GM21717 (cell line): ENCODE results near the gene JARID2.

Source experiments
- ATAC-seq: cut with Tn5 transposase; IDR thresholded peaks from one replicate; pipeline ENCODE4 v1.9.1; 2021; ENCODE audit warnings: mild to moderate bottlenecking, moderate library complexity; ENCODE audit not compliant: unreplicated experiment

The JARID2 gene

DNA sequence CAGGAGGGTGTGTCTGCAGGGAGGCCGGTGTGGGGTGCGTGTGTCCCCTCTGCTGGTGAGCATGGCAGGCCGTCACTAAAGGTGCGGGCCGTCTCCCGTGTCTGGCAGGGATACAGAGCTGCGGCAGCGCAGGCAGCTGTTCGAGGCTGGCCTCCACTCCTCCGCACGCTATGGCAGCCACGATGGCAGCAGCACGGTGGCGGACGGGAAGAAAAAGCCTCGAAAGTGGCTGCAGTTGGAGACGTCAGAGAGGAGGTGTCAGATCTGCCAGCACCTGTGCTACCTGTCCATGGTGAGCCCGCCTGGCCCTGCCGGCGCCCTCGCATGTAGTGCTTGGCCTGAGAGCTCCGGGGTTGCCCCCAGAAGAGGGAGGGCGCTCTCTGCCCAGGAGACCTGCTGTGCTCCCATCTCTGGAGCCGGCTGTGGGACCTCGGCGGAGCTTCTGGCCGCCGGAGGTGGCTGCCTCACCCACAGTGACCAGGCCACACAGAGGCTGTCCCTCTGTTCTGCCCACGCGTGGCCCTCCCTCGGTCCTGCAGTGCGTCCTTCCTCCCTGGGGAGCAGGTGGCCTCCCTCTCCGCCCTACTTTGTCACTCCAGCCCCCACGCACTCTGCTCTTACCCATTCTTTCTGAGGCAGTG lies 267.4 kb downstream of the JARID2 start:
- ATAC-seq: no peak

DNA sequence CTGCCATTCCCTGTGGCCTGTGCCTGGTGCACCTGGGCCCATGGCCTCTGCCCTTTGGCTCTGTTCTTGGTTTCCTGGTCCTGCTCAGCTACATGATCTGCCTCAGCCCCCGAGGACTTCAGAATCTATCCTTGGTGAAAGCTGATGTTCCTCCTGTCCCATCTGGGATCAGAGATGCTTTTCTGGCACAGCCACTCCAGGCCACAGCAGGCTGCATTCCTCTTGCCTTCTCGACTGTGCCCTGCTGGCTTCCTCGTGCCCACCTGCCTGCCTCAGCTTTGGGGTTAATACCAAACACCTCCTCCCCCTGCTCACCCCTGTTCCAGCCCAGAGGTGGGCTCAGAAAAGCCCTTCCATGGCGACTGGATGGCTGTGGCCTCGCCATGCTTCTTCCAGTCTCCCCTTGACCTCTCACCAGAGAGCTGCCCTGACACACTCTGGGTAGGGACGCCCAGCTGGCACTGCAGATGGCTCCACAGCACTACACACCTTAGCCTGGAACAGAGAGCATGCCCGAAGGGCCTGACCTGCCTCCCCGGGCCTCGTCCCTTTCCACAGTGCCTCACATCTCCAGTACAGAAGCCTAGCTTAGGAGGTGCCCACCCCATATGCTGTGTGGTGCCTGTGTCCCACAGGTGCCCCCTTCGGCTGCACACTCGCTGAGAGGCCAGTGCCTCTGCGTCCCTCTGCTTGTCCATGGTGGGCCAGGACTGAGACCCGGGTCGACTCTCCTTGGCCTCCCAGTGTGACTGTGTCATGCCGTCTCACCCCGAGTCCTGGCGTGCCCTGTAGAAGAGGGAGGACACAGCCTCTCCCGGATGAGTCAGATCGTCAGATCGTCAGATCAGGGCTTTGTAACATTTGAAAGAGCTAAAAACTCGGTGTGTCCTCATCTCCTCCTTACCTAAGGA lies 268.2 kb downstream of the JARID2 start:
- ATAC-seq: no peak

DNA sequence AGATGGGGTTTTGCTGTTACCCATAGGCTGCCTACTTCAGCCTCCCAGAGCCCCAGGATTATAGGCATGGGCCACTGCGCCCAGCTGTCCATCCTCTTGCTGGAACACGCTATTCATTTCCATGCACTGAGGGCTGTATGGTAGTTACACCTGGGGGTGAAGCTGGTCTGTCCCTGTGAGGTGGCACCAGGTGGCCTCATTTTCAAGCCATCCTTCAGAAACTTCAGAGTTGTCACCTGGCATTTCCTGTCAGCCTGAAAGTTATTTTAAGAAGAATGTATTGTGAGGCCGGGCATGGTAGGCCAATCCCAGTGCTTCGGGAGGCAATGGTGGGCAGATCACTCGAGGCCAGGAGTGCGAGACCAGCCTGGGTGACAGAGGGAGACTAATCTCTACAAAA lies 269.4 kb downstream of the JARID2 start:
- no peak for ATAC-seq

DNA sequence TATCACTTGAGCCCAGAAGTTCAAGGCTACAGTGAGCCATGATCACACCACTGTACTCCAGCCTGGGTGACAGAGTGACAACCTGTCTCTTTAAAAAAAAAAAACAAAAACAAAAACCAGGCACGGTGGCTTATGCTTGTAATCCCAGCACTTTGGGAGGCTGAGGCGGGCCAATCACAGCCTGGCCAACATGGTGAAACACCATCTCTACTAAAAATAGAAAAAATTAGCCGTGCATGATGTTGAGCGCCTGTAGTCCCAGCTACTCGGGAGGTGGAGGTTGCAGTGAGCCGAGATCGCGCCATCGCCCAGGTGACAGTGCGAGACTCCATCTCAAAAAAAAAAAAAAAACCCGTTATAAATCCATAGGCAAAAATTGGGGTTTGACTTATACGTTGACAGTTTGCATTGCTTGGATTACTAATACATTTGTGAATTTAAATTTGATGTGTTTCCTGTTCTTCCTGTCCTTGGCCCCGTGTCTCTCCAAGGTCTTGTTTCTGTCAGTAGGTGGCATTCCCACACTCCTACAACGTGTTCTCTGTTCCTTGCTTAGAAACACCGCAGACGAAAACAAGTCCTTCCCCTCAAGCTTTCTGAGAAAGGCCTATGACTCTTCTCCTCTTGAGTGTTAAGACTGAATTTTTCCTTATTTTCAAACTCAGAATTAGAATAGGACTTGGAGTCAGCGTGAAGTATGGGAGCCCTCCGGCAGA lies 269.9 kb downstream of the JARID2 start:
- no peak for ATAC-seq

DNA sequence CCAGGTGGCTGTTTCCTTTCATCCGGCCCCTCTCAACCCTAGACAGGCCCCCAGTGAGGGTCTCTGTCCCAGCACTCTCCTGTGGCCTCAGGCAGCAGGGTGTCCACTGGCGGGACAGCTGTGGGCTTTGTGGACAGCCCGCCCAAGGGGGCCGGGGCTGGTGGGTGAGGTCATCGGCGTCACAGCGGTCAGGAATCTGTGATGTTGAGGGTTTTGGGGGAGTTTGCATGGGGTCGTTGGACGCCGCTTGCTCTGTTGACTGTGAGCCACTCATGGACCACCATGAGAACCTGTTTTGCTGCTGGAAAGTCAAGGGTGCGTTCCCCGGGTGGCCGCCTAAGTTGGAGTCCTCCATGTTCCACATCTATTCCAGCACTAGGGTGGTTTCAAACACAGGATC lies 270.5 kb downstream of the JARID2 start:
- no peak for ATAC-seq

DNA sequence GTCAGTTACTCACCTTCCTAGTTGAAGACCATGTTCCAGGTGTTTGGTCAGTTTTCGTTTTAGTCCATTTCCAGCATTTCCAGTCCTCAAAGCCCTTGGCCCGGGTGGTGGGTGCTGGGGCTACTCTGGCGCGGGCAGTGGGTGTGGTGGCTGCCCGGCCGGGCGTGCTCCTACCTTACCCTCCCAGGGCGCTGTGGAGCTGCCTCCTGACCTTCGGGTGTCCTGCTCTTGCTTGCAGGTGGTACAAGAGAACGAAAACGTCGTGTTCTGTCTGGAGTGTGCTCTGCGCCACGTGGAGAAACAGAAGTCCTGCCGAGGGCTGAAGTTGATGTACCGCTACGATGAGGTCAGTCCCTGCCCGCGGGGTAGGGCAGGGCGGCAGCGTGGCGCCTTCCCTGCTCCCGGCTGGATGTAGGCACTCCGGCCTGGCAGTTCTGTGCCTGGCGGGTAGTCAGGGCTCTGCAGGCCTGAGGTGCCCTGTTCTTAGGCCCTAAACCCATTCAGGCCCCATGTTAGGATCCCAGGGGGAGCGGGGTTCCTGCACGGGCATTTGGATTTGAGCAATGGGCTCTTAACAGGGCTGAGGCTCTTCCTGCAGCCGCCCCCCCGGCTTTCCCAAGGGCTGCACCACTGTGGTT lies 271.2 kb downstream of the JARID2 start:
- ATAC-seq: no peak

DNA sequence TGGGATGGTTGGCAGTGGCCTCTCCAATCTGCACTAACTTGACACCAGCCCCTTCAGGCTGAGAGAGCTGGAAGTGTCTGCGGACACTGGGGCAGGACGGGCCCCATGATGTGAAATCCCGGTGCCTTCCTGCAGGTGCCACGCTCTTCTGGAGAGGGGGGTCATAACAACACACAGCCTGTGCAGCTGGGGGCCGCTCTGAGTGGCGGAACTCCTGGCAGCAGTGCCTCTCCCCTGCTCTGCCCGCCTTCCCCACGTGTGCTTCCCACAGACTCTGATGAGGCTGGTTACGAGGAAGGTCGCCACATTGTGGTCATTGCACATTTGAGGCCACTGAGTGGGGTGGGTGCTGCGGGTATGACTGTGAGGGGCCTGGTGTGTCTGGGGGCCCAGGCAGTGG lies 271.7 kb downstream of the JARID2 start:
- ATAC-seq: no peak

DNA sequence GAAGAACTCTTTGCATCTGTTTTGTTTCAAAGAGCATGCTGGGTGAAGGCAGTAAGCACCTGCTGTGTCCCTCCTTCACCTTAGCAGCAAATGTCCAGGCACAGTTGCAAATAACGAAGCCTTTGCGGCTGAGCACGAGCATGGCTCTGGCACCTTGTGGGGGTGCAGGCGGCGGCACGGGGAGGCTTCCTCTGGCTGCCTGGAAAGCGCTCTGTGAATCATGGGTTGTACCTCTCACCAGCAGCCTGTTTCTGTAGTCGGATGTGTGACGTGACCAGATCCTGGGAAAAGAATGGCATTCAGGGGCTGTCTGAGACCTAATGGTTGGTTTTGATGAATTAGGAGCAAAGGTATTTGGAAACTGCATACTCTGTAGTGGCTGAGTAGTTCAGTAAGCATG lies 272.2 kb downstream of the JARID2 start:
- ATAC-seq: no peak

DNA sequence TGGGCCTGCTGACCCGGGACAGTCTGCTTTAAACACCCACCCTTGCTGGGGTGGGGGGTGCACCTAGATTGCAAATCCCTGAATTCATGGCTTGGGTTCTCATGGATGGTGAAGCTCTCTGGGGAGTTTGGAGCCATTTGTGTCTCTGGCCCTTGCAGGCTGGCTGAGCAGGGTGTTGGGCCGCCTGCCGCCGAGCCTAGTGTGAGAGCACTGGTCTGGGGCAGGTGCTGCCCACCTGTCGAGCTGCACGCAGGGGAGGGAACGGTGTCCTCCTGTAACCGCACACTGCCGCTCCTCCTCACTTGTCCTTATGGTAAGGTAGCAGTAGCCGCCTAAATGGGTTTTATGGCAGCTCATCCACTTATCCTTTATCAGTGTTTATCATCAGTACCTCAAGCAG lies 273.0 kb downstream of the JARID2 start:
- no peak for ATAC-seq

DNA sequence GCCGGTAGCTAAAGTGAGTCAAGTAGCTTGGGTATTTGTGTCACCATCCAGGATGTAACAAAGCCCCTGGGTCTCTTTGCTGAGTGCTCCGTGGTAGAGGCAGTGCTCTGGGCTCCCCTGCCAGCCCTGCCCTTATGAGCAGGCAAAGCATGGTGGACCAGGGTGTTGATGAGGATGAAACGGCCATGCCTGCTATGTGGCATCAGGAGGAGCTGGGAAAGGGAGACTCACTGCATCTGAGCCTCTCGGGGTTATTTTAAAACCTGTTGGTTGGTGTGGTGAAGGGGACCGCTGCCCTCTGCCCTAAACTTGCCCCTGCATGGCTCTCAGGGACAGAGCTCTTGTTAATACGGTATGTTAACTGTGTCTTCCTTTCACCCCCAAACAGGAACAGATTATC lies 273.8 kb downstream of the JARID2 start:
- ATAC-seq: no peak

DNA sequence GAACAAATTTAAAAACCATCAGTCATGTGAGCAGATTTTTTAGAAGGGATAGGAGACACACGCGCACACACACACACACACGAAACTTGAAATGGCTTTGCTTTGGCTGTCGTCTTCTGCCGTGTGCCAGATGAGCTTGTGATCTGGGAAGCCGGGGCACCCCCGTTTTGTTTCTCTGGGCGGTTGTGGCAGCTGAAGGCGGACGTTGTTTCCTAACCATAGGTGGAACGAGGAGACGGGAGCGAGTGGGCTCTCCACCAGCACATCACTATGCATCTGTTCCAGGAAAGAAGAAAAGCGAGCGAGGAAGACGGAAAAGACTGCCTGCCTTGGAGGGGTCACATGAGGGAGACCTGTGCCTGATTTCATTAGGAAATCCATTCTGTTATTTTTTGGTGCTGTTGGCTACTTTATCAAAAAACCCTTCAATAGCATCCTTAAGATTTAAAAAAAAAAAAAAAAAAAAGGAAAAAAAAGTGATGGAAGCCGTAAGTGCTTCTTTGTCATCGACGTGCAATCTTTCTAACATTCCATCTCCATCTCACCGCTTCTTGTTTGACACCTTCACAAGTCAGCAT lies 274.8 kb downstream of the JARID2 start:
- no peak for ATAC-seq

DNA sequence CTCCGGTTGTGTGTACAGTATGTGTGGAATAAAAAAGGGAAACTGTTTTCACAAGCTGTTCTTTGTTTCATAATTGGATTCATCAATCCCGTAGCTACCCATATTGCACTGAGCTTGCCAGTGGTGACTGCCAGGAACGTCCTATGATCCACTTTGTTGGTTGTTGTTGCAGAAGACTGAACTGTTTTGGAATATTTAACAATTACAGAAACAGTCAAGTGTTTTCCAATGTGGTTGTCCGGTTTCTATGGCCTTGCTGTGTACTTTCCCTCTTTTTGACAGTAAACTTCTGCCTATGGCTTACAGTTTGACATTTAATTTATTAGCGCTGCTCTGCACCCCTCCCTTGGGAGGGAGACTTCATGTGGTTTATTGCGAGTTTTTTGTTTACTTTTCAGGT lies 275.7 kb downstream of the JARID2 start:
- ATAC-seq: no peak

DNA sequence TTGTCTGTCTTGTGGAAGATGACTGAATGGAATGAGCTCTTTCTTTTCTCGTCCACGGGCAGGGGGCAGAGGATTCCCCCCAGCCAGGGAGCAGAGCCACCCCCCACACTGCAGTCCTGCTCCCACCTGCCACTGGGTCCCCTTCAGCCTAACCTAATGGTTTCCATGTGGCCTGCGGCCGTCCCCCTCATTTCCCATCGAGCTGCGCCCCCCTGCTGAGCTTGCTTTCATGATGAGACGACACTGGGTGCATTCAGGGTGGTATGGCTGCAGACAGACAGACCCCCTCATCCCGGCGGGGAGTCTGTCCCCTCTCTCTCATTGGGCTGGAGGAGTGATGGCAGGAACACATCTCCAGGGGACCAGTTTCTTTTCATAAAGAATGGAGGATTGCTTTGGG lies 276.2 kb downstream of the JARID2 start:
- no peak for ATAC-seq

DNA sequence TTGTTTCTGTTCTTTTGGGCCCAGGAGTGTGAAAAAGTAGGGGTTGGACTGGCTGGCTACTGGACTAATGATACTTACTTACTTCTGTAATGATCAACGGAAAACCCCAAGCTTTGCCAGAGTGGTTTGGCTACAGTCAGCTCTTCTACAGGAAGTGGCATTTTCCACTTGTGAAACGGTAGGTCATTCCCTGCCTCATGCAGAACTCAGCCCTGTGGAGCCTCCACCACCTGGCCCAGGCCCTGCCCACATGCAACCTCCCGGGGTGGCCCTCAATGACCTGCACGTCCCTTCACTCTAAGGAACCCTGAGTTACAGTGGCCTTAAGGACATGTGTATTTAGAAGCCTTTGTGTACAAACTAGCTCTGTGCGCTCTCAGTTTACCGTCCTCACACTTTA lies 276.6 kb downstream of the JARID2 start:
- ATAC-seq: no peak

DNA sequence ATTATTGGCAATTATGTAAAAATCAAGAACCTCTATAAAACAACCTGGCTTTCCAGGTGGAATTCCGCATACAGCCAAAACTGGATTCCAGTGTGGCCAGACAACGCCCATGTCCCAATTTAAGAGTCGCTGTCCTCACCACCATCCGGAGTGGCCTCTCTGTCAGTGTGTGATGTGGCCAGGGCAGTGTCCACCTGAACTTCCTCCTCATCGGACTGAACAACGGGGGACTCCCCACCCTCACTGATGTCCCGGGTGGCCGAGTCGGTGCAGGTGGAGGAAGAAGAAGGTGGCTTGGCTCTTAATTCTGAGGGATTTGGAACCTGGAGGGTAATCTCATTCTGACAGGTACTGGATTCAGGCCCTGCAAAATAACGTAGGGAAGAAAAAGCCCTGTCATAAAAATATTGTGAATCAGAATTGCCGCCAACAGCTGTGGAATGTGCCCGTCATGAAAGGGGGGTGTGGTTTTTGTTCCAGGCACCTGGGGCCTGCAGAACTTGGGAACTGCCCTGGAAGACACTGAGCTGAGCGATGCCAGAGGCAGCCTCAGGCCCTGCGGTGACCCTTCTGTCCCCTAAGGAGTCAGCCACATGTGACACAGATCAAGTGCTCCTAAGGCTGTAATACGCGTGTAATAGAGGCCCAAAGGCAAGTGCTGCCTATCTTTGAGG lies 277.1 kb downstream of the JARID2 start:
- no peak for ATAC-seq

DNA sequence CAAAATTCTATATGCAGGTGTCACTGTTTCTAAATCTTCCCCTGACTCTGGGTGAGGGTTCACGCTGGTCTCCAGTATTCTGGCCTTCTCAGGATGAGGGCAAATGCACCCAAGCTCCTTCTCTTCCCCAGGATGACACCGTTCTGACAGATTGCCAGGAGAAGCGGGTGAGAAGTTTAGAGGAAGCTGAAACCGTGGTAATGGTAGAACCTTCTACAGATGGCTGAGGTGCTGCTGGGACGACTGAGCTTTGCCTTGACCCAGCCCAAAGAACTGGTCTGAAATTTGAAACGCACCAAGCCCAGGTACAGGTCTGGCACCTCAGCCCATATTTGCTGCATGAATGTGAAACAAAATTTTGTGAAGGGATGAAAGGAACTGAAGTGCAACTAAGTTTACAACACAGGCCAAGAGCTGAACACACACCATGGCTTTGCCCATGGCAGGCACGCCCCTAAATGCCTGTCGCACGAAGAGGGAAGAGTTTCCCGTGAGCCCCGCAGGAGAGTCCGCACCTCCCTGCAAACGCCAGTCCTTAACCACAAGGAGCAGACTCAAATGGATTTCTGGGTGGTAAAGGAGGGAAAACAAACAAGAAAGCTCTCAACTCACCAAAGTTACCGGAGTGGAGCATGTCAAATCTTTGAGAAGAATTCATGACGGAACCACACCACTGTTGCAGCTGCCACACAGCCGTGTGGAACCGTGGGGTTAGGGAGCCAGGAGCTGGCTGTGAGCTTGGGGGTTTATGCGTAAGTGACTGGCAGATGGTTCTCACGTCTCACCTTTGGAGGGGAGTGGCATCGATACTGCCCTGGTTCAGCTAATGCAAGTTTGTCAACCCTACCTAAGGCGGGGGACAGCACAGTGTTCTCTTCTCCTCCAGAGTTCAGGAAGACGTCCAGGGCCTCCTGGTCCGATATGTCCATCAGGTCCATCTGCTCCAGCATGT lies 278.1 kb downstream of the JARID2 start:
- ATAC-seq: no peak

DNA sequence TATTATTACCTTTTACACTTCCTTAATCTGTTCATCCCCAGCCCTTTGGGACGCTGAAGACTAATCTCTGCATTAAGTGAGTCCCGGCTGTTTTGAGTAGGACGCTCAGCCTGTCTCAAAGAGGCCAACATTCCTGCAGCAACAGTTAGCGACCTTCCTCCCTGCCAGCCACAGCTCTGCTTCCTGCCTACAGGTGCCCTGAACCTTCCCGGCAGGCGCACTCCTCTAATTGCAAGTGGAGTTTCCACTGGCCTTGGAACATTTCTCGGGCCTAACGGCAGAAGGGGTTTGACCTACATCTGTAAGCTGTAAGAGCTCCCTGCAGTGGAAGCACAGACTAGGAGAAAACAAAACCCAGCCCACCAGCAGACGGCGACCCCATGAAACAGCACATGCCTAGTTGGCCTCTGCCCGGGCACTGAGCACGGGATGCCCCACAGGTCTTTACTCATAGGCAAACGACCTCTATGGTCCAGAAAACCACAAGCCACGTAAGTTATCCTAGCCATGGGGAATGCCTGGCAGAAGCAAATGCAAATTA lies 279.1 kb downstream of the JARID2 start:
- ATAC-seq: no peak

DNA sequence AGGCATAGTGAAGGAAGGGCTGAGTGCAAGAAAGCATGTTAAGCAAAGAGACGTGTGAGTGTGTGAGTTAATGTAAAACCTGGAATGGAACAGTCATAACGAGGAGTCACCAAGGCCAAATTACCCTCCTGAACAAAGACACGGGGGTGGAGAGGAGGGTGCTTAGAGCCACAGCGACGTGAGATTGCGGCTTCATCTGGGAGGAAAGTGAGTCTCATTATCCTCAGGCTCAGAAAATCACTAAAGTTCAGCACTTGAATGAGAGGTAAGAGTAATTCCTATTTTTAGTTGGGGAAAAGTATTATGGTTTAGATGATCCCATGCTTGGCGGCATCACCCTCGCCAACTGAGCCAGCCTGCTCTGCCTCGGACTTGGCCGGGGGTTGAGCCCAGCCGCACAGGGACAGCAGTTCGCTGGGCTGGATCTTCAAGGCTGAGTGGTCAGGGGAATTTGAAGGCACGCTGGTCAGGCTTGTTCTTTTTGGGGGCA lies 280.4 kb downstream of the JARID2 start:
- ATAC-seq: no peak
